ENCODE measurements around the gene GAPT. TPM values are rescaled to one million over a fixed set of nuclear protein-coding genes. Genes with fewer than 3 reads are reported as not detected.
A peak's percentile ranks its signal among the peaks of the same experiment; 100 is the strongest.

GAPT gene
- total RNA-seq, 1 experiment from 2014 or later = not detected

GRCh38 chr5:58499231-58499630, 8.0 kb downstream of the GAPT start:
- no peak overlapping the region for H2AFZ ChIP-seq (ENCODE audit: low read length)
- no TSS peak for BruUV-seq (replicated peaks)
- intact Hi-C loops (cut with micrococcal nuclease) = no loop called here
- peaks cover 24% of the 10 kb centered on the region for H3K27me3 ChIP-seq (ENCODE audit: low read length)
- ATAC-seq (no peak), DNase-seq (no peak)
- no peak overlapping the region for H3K4me3 ChIP-seq (ENCODE audit: low read length)
- no peak overlapping the region for H3K27ac ChIP-seq (ENCODE audit: low read length)
- no peaks in the 10 kb centered on the region for H3K36me3 ChIP-seq (ENCODE audit: low read depth, low read length)
- CTCF ChIA-PET = no interaction called here
- H3K4me2 ChIP-seq (ENCODE audit: low read length) = no peak overlapping the region
- POLR2A ChIA-PET (ENCODE audit: unreplicated experiment) = no interaction called here
- no peaks in the 10 kb centered on the region for H3K79me2 ChIP-seq (ENCODE audit: low read length)
- H3K4me1 ChIP-seq (ENCODE audit: insufficient read depth, low read length) = no peaks in the 10 kb centered on the region
- no peaks in the 10 kb centered on the region for H3K9me2 ChIP-seq (replicated peaks; ENCODE audit: low read length)
- H3F3A ChIP-seq (ENCODE audit: low read length, unreplicated experiment) = no peaks in the 10 kb centered on the region
- no peaks in the 10 kb centered on the region for H4K20me1 ChIP-seq (ENCODE audit: low read length)
- H3K9me3 ChIP-seq (ENCODE audit: low read length) = no peaks in the 10 kb centered on the region
- TF ChIP-seq CTCF (conservative IDR thresholded peaks at IDR 0.05; ENCODE audit: low read depth, low read length) (no peak), EZH2 (IDR thresholded peaks at IDR 0.05; ENCODE audit: low read length, unreplicated experiment) (no peak), EZH2phosphoT487 (IDR thresholded peaks at IDR 0.05; ENCODE audit: borderline replicate concordance, low read length) (no peak)
- H3K9ac ChIP-seq (ENCODE audit: low read length) = no peak overlapping the region

- Histone ChIP-seq H3K9me2 (replicated peaks; ENCODE audit: low read length) (no peaks in the 10 kb centered on the region), H3K9ac (ENCODE audit: low read length) (no peak overlapping the region), H4K20me1 (ENCODE audit: low read length) (no peaks in the 10 kb centered on the region), H3K36me3 (ENCODE audit: low read depth, low read length) (no peaks in the 10 kb centered on the region), H3K4me2 (ENCODE audit: low read length) (no peak overlapping the region), H3F3A (ENCODE audit: low read length, unreplicated experiment) (no peaks in the 10 kb centered on the region), H3K4me3 (ENCODE audit: low read length) (no peak overlapping the region), H3K9me3 (ENCODE audit: low read length) (no peaks in the 10 kb centered on the region), H3K27me3 (ENCODE audit: low read length) (peaks cover 24% of the 10 kb centered on the region), H2AFZ (ENCODE audit: low read length) (no peak overlapping the region), H3K79me2 (ENCODE audit: low read length) (no peaks in the 10 kb centered on the region), H3K27ac (ENCODE audit: low read length) (no peak overlapping the region), H3K4me1 (ENCODE audit: insufficient read depth, low read length) (no peaks in the 10 kb centered on the region)
- ATAC-seq (no peak), DNase-seq (peak; percentile 3)
- ChIA-PET POLR2A (ENCODE audit: unreplicated experiment) (no interaction called here), CTCF (no interaction called here)
- intact Hi-C loops (cut with micrococcal nuclease) = no loop called here
- no TSS peak for BruUV-seq (replicated peaks)
- TF ChIP-seq EZH2phosphoT487 (IDR thresholded peaks at IDR 0.05; ENCODE audit: borderline replicate concordance, low read length) = no peak
- TF ChIP-seq EZH2 (IDR thresholded peaks at IDR 0.05; ENCODE audit: low read length, unreplicated experiment) = no peak
- no peak for TF ChIP-seq CTCF (conservative IDR thresholded peaks at IDR 0.05; ENCODE audit: low read depth, low read length)
These were observed 8.7 kb downstream of the GAPT start for GRCh38 chr5:58499941-58500340.

GRCh38 chr5:58501778-58502417, 10.7 kb downstream of the GAPT start:
- no peaks in the 10 kb centered on the region for H3K9me3 ChIP-seq (ENCODE audit: low read length)
- H3K9ac ChIP-seq (ENCODE audit: low read length) = no peak overlapping the region
- intact Hi-C loops (cut with micrococcal nuclease) = no loop called here
- no peaks in the 10 kb centered on the region for H3F3A ChIP-seq (ENCODE audit: low read length, unreplicated experiment)
- no peaks in the 10 kb centered on the region for H3K4me1 ChIP-seq (ENCODE audit: insufficient read depth, low read length)
- no peaks in the 10 kb centered on the region for H4K20me1 ChIP-seq (ENCODE audit: low read length)
- no peak overlapping the region for H3K27ac ChIP-seq (ENCODE audit: low read length)
- no peak overlapping the region for H2AFZ ChIP-seq (ENCODE audit: low read length)
- TF ChIP-seq CTCF (conservative IDR thresholded peaks at IDR 0.05; ENCODE audit: low read depth, low read length) (0 out of 2 replicates have a peak, but pooled peaks have one; percentile 17), EZH2phosphoT487 (IDR thresholded peaks at IDR 0.05; ENCODE audit: borderline replicate concordance, low read length) (no peak), EZH2 (IDR thresholded peaks at IDR 0.05; ENCODE audit: low read length, unreplicated experiment) (no peak)
- H3K36me3 ChIP-seq (ENCODE audit: low read depth, low read length) = no peaks in the 10 kb centered on the region
- CTCF ChIA-PET = no interaction called here
- H3K79me2 ChIP-seq (ENCODE audit: low read length) = no peaks in the 10 kb centered on the region
- BruUV-seq (replicated peaks) = no TSS peak
- POLR2A ChIA-PET (ENCODE audit: unreplicated experiment) = interaction anchor here (0.6 kb wide), 1 partner anchor 14 kb away, joined by 9 read pairs; no protein-coding TSS in a partner anchor
- peaks cover 25% of the 10 kb centered on the region for H3K27me3 ChIP-seq (ENCODE audit: low read length)
- no peak for DNase-seq
- ATAC-seq = no peak
- H3K4me3 ChIP-seq (ENCODE audit: low read length) = no peak overlapping the region
- no peak overlapping the region for H3K4me2 ChIP-seq (ENCODE audit: low read length)
- no peaks in the 10 kb centered on the region for H3K9me2 ChIP-seq (replicated peaks; ENCODE audit: low read length)
